ENCODE measurements around the gene TTYH1.
"Not testable (repeated sequence)": the region's sequence is repeated elsewhere in the genome, so short reads cannot be mapped to it uniquely, and the experiment has no call there.

Gene TTYH1

DNA sequence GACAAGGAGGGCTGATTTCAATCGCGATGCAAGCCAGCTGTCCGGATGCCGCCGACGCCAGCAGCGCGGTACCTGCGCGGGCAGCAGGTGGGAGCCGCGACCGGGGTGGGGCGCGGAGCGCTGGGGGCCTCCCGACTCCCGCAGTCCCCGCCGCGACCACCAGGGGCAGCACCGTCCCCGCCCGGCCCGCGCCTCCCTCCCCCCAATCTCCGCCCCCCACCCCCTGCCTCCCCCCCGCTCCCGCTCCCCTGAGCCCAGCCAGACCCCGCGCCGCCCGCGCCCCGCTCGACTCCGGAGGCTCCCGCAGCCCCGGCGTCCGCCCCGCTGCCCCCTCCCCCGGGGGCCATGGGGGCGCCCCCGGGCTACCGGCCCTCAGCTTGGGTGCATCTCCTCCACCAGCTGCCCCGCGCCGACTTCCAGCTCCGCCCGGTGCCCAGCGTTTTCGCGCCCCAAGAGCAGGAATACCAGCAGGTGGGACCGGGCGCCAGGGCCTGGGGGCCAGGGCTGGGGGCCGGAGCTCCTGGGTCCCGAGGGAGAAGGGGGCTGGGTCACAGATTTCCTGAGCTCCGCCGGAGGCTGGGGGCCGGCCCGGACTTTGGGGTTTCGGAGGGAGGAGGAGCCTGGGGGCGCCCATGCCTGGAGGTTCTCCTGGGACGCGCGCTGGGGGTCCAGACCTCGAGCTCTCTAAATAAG is at the start of gene TTYH1:
Gene TTYH1, plus strand, starts transcription at position 257 of the 693 bp plus-strand sequence. Its CDS starts 89 bp downstream, at position 346.
- DNase-seq, result peak; percentile 45

DNA sequence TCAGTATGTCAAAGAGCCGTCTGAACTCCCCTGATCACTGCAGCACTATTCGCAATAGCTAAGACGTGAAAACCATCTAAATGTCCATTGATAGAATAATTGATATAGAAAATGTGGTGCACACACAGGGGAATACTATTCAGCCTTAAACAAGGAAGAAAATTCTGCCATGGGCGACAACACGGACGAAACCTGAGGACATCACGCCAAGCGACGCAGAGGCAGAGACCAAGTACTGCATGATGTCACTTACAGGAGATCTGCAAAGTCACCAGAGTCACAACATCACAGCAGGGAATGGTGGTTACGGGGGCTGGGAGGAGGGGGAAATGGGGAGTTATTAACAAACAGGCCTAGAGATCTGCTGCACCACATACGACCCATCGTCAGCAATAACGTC is 49.5 kb upstream of the TTYH1 start:
- DNase-seq, result not testable (repeated sequence)

DNA sequence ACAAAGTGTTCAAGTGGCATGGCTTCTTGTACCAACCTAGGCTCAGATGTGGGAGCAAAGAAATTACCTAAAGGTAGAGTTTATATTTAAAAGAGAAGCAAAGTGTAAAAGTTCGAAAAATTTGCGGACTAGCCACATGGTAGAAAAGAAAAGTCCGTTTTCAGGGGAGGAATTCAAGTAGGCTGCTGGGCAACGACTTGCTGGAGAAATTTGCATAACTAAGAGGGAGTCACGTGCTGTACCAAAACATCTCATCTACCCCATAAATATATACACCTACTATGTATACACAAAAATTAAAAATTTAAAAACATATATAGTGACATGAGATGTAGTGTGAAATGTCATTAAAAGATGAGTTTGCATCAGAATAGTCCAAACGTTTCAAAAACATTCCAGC is 48.5 kb upstream of the TTYH1 start:
- DNase-seq, result no peak

DNA sequence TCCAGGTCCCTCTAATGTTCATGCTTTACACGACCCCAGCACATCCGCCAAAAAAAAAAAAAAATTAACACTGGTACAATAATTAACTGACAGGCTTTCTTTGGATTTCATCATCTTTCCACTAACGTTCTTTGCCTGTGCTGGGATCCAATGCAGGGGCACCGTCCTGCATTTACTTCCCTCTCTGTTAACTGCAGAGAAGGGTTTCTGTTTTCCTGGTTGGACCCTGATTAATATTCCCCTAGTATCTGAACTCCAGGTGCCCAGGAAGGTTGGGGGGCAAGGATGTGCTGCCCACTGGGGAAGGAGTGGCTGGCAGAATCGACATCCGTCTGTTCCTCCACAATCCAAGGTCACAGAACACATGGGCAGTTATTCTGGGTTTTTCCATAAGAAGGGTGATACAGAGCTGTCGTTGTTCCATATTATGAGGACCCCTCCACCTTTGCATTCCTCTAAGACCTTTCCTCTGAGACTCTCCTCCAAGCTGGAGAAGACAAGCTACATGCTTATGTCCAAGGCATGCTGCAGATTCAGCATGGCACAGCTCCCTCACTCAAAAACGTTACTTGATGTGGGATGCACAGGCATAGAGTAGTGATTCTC is 46.1 kb upstream of the TTYH1 start:
- DNase-seq, result no peak

DNA sequence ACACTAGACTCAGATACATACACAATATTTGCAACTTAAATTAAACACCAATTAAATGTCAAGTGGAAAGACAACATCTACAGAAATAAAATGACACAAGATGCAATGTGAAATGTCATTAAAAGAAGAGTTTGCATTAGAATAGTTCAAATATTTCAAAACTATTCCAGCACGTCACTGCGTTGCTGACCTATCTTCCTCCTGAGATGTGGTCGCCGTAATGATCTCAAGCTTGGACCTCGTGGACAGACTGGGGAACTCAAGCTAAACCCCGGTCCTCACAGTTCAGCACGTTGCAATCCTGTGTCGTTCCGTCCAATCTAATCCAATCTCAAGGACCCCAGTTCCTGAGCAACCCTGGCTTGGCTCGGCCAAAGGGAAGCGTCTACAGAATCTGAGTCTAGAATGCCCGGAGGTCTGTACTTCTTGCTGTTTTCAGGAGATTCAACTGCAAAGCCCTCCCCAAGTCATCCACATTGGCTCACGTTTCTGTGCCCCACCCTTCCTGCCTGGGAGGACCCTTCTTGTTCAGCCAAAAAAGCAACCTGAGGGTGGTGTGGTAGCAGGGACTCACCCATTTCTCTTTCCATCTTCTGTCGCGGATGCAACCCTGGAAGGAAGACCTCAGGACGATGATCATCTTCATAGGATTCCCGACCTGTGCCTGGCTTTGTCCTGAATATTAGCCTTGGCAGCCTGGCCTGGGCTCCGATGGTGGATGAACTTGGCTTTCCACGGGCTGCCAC is 45.4 kb upstream of the TTYH1 start:
- not testable (repeated sequence) for DNase-seq

DNA sequence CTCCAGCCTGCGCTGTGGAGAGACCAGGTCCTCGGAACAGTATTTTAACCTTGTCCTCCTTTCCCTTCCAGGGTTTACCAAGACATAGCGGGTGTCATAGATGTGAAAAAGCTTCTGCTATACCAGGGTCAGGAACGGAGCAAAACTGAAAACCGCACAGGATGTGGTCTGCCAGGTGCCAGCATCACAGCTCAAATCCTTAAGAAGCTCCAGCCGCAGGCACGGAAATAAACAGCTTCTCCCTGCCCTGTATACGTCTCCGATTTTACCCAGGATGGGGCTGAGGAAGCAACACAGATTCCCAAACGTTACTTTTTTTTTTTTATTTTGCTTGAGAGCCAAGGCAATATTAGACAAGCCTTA is 44.8 kb upstream of the TTYH1 start:
- DNase-seq, result not testable (repeated sequence)

DNA sequence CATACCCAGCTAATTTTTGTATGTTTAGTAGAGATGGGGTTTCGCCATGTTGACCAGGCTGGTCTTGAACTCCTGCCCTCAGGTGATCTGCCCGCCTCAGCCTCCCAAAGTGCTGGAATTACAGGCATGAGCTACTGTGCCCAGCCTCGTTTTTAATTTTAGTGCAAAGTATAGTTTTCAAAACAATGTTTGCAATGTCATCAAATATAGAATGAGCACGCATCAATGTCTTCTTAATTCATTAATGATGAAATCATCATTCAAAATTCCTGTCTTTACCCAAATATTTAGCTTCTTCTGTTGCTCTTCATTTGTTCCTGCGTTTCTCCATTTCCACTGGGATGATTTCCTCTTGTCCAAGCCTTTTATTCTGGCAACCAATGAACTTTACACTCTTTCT is 43.8 kb upstream of the TTYH1 start:
- DNase-seq, result not testable (repeated sequence)

DNA sequence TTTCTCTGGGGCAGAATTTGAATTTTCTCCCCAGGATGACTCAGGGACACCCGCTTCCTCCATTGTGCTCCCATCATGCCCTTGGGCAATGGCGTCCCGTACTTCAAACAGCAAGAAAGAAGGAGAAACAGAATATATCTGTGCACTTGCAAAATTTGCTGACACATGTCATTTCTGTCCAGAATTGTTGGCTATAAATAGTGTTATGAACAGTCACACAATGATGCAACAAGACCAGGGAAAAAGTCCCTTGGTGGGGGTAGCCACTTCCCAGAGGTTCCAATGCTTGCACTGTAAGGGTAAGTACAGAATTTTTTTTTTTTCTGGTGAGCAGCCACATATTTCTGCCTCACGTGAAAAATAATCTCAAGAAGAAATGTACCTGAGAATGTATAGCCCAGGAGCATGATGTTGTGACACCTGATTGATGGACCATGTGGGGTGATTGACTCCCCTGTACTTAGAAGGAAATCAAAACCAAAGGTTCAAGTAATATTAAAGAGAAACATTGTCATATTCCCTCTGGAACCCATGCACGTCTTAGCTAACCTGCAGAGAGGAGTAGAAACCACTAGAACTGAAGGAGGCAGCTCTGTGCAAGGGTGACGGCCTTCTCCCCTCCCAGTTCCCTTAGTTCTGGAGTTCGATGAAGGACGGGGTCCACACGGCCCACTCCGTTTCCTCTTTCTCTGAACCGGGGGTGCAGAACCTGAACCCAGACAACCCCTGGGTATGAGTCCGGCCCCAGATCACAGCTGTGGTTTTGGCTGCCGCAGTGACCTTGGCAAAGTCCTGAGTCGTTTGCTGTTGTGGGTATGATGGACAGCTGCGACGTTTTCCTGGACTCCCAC is 41.3 kb upstream of the TTYH1 start:
- no peak for DNase-seq

DNA sequence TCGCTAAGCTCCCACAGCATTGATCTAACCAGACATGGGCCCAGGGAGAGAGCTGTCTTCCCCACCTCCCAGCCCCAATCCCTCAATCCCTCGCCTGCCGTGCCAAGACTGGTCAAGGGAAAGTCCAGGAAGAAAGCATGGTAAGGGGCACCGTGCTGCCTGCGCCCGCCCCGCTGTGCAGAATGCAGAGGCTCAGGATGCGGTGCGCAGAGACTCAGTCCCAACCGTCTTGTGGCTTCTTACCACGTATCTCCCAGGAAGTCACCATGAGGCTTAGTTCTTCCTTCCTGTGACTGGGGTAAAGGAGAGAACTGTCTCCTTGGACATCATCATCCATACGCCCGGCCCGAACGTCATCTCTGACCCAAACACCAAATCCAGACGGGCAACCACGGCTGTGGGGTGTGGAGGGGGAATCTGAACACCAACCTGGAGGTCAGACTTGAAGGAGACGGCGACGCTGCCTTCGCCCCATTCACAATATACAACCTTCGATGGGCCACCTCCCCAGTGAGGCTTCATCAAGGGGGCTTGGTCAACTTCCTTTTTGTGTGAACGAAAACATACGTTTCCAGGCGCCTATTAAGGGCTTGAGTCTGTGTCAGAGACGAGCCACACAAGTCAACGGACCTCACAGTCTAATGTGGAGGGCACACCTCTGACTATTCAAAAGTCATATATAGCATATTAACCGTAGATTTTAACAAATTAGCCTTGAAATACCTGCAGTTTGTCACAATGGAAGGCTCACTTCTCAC is 39.9 kb upstream of the TTYH1 start:
- DNase-seq, result not testable (repeated sequence)

DNA sequence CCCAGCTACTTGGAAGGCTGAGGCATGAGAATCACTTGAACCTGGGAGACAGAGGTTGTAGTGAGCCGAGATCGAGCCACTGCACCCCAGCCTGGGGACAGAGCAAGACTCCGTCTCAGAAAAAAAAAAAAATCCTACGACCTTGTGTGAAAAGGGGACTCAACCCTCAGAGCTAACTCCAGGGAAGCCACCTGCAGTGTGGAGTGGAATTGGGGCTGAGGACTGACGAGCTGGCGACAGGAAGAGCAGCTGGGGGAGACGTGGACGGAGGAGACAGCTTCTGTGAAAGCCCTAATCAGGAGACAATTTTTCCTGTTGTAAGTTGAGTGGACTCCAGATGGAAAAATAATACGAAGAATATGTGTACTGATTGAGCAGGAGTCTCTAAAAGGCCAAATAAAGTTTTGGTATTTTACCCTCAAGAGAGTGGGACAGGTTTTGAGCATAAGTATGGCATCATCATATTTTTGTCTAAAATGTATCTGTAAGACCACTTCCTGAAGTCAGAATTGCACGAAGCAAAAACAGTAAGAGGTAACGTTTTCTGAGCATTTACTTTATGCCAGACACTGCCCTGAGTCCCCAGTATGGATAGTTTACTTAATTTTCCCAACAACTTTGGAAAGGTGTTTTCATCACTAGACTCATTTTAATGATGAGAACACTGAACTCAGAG is 38.5 kb upstream of the TTYH1 start:
- no peak for DNase-seq

DNA sequence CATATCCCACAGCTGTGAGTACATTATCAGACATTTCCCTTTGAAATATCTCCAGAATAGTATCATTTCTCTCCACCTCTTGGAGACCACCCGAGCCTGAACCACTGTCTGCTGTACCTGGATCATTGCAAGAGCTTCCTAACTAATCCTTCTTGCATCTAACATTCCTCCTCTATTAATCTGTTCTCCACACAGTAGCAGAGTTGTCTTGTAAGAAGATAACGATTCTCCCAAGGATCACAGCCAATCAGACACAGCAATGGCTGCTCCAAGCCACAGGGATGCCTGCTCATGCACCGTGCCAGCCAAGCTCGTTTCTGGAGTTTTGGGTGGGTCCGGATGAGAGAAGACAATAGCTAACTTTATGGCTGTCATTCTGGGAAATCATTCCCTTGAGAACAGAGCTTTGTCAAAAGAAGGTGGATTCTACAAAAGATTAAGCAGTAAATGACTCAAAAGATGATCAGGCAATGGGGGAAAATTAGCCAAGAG is 36.0 kb upstream of the TTYH1 start:
- DNase-seq, result no peak

DNA sequence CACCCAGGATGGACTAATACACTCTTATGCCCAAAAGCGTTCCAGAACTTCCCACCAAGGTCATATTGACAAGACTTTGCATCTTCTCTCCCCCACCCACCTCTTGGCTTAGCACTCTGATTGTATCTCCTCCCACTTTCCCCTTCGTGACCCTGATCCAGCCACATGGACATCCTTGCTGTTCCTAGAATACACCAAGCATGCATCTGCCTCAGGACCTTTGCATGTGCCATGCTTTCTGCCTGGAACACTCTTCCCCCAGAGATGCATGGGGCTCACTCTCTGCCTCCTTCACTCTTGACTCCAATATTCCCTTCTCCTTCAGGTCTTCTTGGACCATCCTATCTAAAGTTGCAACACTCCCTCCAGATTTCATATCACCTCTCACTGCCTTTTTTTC is 34.4 kb upstream of the TTYH1 start:
- no peak for DNase-seq

DNA sequence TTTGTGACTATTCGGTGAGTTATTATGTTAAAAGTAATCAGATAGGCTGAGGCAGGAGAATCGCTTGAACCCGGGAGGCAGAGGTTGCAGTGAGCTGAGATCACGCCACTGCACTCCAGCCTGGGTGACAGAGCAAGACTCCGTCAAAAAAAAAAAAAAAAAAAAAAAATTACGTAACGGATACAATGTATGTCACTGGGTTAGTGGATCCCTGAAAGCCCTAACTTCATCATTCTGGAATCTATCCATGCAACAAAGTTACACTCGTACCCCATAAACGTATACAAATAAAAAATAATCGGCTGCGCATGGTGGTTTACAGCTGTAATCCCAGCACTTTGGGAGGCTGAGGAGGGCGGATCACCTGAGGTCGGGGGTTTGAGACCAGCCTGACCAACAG is 33.2 kb upstream of the TTYH1 start:
- DNase-seq, result not testable (repeated sequence)

DNA sequence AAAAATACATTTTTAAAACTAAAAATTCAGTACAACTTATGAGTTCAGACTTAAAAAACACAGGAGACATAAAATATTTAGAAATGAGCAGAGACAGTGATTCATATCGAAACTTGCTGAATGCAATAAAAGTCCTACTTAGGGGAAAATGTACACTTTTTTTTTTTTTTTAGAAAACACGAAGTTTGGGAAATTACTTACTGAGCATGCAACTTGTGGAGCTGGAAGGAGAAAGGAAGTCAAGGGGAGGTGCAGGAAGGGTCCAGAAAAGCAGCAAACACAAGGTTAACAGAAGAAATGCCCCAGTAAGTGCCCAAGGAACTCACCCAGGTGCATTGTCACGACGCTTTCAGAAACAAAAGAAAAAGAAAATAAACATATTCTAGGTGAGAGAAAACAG is 31.9 kb upstream of the TTYH1 start:
- no peak for DNase-seq

DNA sequence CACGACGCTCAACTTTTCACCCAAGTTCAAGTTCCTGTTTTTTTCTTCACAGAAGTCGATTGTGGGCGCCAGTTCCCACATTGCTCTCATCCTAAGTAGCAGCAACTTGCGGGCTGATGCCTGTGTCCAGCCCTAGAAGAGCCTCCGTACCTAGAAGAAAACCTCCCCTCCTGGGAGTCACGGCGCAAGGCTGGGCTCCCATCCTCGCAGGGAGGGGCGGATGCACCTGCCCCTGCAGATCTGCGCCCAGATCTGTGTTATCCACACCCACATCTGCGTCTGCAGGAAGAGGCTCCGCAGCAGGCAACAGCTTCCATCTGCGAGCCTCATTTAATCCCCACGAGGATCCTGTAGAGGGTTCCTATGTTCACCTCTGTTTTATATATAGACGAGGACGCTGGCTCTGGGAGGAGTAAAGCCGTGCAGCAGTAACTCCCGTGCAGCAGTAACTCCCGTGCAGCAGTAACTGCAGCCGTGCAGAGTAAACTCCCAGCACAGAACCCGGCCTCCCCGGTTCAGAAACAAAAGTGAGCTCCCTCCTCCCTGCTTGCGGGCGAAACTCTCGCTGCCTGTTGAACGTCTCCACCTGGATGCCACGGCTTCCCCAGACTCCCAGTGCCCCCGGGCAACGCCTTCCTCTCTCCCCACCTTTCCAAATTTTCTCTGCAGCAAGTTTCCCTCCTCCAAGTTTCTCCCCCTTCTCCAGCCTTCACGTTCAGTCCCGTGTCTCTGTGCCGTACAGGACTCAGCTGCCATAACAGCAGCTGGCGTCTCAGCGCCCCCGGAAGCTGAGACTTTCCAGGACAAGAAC is 27.1 kb upstream of the TTYH1 start:
- peak; percentile 40 for DNase-seq

DNA sequence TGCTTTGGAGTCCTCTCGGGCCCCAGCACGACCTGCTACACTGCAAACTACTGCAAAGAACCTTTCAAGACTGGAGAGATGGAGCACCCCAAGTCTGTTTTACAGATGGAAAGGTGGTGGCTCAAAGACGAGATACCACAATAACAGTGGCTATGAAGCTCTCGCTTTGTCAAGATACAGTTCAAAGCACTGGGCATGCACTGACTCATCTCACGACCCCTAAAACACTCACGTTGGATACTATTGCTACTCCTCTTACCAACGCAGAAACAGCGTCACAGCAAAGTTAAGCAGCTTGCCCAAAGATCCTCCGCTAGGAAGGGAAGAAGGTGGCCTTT is 26.5 kb upstream of the TTYH1 start:
- DNase-seq, result no peak

DNA sequence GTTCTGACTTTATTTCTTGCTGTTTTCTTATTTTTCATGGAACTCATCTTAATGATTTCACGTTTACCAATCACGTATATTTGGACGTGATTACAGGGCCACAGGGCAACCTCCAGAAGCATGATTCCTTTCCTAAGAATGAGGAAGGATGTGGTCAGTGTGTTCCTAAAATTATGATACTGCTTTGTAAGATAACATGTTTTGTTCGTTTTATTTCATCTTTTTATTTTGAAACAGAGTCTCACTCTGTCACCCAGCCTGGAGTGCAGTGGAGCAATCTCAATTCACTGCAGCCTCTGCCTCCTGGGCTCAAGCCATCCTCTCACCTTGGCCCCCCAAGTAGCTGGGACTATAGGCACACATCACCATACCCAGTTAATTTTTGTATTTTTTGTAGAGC is 25.7 kb upstream of the TTYH1 start:
- no peak for DNase-seq

DNA sequence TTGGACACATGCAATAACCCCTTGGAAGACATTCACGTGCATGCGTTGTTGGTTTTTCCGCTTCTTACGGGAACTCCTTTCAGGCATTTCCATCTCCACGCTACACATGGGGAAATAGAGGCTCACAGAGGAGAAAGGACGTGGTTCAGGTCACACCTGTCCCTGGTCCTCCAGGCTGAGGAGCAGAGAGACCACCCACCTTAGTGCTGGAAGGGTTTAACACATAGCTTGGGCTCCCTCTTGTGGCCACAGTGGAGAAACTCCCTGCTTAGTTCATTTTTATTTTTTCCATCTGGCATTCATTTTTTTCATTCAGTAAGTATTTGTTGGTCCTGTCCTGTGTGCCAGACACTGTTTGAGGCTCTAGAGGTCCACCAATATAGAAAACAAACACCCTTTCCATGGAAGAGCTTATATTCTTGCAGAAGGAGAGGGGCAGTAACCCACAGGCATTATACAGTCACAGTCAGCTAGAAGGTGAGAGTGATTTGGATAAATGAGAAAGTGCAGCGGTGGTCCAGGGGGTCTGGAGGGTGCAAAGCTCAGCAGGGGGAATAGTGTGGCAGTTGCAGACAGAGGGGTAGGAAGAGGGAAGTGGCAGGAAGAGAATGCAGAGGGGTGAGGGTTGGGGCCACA is 24.2 kb upstream of the TTYH1 start:
- DNase-seq, result peak; percentile 77

DNA sequence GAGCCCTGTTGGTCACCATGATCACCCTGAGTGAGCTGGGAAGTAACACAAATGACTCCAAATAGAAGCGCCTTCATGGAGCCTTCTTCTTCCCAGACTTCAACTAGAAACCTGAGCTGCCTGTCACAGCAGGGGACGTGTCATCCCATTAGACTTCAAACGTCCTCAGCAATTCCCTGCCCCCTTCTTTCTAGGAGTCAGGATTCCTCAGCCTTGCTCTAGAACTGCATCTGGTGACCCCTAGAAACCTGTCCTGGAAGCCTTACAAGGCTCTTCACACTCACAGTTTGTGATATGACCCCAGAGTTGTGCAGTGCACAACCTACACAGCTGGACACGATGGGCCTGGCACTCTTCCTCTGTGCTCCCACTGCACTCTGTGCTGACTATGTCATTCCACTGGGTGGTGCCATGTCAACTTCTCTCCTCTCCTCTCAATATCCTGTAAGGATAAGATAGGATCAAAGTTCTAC is 23.6 kb upstream of the TTYH1 start:
- peak; percentile 43 for DNase-seq

DNA sequence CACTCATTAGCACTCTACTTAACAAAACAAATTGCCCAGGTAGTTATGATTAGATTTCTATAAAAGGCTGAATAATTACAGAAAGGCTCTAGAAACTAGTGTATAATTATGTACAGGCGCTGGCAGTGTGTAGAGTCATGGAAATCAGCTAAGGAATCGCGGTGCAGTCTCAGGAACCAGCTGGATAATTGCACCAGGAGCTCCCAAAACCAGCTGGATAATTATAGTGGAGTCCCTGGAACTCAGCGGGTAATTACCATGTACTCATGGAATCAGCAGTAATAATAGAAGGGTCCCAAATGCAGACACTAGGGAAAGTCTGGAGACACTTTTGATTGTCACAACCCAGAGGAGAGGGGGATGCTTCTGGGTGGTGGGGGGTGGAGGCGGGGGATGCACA is 23.2 kb upstream of the TTYH1 start:
- peak; percentile 90 for DNase-seq

Measured in NCI-H69 (cell line).